Measurements from ENCODE around the gene PC. TPM values are rescaled to one million over a fixed set of nuclear protein-coding genes. Genes with fewer than 3 reads are reported as not detected.
A peak's percentile ranks its signal among the peaks of the same experiment; 100 is the strongest.

PC gene
- total RNA-seq, 2 donors from 2014 or later, result 5.8 to 7.4 TPM

- ATAC-seq, result no peak
- Mint-ChIP-seq H3K4me1 (no peaks in the 10 kb centered on the region), H3K36me3 (ENCODE audit: low read depth) (peaks cover 3% of the 10 kb centered on the region), H3K27me3 (peaks cover 24% of the 10 kb centered on the region), H3K4me3 (no peak overlapping the region), H3K27ac (no peak overlapping the region)
- DNase-seq, result no peak
- no peaks in the 10 kb centered on the region for H3K9me3 ChIP-seq (ENCODE audit: control insufficient read depth, low read length, poor library complexity, severe bottlenecking)
Measured at GRCh38 chr11:66975405-66976027, 17.3 kb upstream of the PC start.

GRCh38 chr11:66974724-66975404 lies 16.7 kb upstream of the PC start, which contains the start of gene C11orf86:
TSS of gene C11orf86 (plus strand) at chr11:66975304. CDS start at chr11:66975363, 59 bp downstream.
- H3K4me1 Mint-ChIP-seq, result no peaks in the 10 kb centered on the region
- peaks cover 26% of the 10 kb centered on the region for H3K27me3 Mint-ChIP-seq

GRCh38 chr11:66973956-66974580 lies 15.9 kb upstream of the PC start:
- no peak overlapping the region for H3K27ac Mint-ChIP-seq
- no peaks in the 10 kb centered on the region for H3K4me1 Mint-ChIP-seq
- H3K36me3 Mint-ChIP-seq (ENCODE audit: low read depth), result peaks cover 4% of the 10 kb centered on the region
- no peak overlapping the region for H3K4me3 Mint-ChIP-seq
- H3K9me3 ChIP-seq (ENCODE audit: control insufficient read depth, low read length, poor library complexity, severe bottlenecking), result no peaks in the 10 kb centered on the region
- no peak for DNase-seq
- ATAC-seq, result no peak
- peaks cover 26% of the 10 kb centered on the region for H3K27me3 Mint-ChIP-seq

More at GRCh38 chr11:66974724-66975404, 16.7 kb upstream of the PC start, which contains the start of gene C11orf86:
- Mint-ChIP-seq H3K4me3 (no peak within 1 kb of the TSS), H3K27ac (no peak within 1 kb of the TSS), H3K36me3 (ENCODE audit: low read depth) (peaks cover 4% of the 10 kb centered on the region)
- DNase-seq (no peak), ATAC-seq (no peak)
- H3K9me3 ChIP-seq (ENCODE audit: control insufficient read depth, low read length, poor library complexity, severe bottlenecking), result no peaks in the 10 kb centered on the region

- Mint-ChIP-seq H3K4me3 (no peak overlapping the region), H3K36me3 (ENCODE audit: low read depth) (peaks cover 4% of the 10 kb centered on the region), H3K27ac (no peak overlapping the region), H3K4me1 (no peaks in the 10 kb centered on the region), H3K27me3 (peaks cover 26% of the 10 kb centered on the region)
- DNase-seq (no peak), ATAC-seq (no peak)
- H3K9me3 ChIP-seq (ENCODE audit: control insufficient read depth, low read length, poor library complexity, severe bottlenecking), result no peaks in the 10 kb centered on the region
Measured at GRCh38 chr11:66971488-66971887, 13.3 kb upstream of the PC start.

GRCh38 chr11:66970807-66971442 lies 12.7 kb upstream of the PC start:
- no peaks in the 10 kb centered on the region for H3K9me3 ChIP-seq (ENCODE audit: control insufficient read depth, low read length, poor library complexity, severe bottlenecking)
- Mint-ChIP-seq H3K36me3 (ENCODE audit: low read depth) (peaks cover 6% of the 10 kb centered on the region), H3K27me3 (peaks cover 31% of the 10 kb centered on the region), H3K4me3 (no peak overlapping the region), H3K27ac (no peak overlapping the region), H3K4me1 (peaks cover 5% of the 10 kb centered on the region)
- ATAC-seq (peak; percentile 18), DNase-seq (no peak)

GRCh38 chr11:66970371-66970806 lies 12.2 kb upstream of the PC start:
- H3K4me3 Mint-ChIP-seq, result no peak overlapping the region
- no peak overlapping the region for H3K27ac Mint-ChIP-seq
- no peak for DNase-seq
- H3K27me3 Mint-ChIP-seq, result peaks cover 30% of the 10 kb centered on the region
- H3K36me3 Mint-ChIP-seq (ENCODE audit: low read depth), result peaks cover 7% of the 10 kb centered on the region
- no peaks in the 10 kb centered on the region for H3K9me3 ChIP-seq (ENCODE audit: control insufficient read depth, low read length, poor library complexity, severe bottlenecking)
- peaks cover 7% of the 10 kb centered on the region for H3K4me1 Mint-ChIP-seq
- ATAC-seq, result no peak

- Mint-ChIP-seq H3K27me3 (peaks cover 29% of the 10 kb centered on the region), H3K36me3 (ENCODE audit: low read depth) (peaks cover 7% of the 10 kb centered on the region), H3K27ac (no peak overlapping the region), H3K4me3 (no peak overlapping the region), H3K4me1 (peaks cover 7% of the 10 kb centered on the region)
- no peaks in the 10 kb centered on the region for H3K9me3 ChIP-seq (ENCODE audit: control insufficient read depth, low read length, poor library complexity, severe bottlenecking)
- DNase-seq (no peak), ATAC-seq (no peak)
Measured at GRCh38 chr11:66969584-66970225, 11.5 kb upstream of the PC start.

GRCh38 chr11:66967670-66968425 lies 9.7 kb upstream of the PC start:
- Mint-ChIP-seq H3K4me3 (no peak overlapping the region), H3K4me1 (peaks cover 7% of the 10 kb centered on the region), H3K27ac (no peak overlapping the region), H3K36me3 (ENCODE audit: low read depth) (peaks cover 7% of the 10 kb centered on the region), H3K27me3 (peaks cover 26% of the 10 kb centered on the region)
- H3K9me3 ChIP-seq (ENCODE audit: control insufficient read depth, low read length, poor library complexity, severe bottlenecking), result no peaks in the 10 kb centered on the region
- ATAC-seq (no peak), DNase-seq (no peak)

GRCh38 chr11:66966351-66966750 lies 8.2 kb upstream of the PC start:
- Mint-ChIP-seq H3K27me3 (peaks cover 20% of the 10 kb centered on the region), H3K4me1 (peaks cover 7% of the 10 kb centered on the region), H3K4me3 (no peak overlapping the region), H3K36me3 (ENCODE audit: low read depth) (peaks cover 7% of the 10 kb centered on the region), H3K27ac (no peak overlapping the region)
- DNase-seq (no peak), ATAC-seq (no peak)
- no peaks in the 10 kb centered on the region for H3K9me3 ChIP-seq (ENCODE audit: control insufficient read depth, low read length, poor library complexity, severe bottlenecking)

GRCh38 chr11:66964495-66964894 lies 6.3 kb upstream of the PC start:
- no peak for DNase-seq
- Mint-ChIP-seq H3K27me3 (peaks cover 9% of the 10 kb centered on the region), H3K36me3 (ENCODE audit: low read depth) (peaks cover 3% of the 10 kb centered on the region), H3K27ac (no peak overlapping the region), H3K4me3 (no peak overlapping the region), H3K4me1 (peaks cover 7% of the 10 kb centered on the region)
- no peak for ATAC-seq
- H3K9me3 ChIP-seq (ENCODE audit: control insufficient read depth, low read length, poor library complexity, severe bottlenecking), result no peaks in the 10 kb centered on the region

- Mint-ChIP-seq H3K27ac (no peak overlapping the region), H3K27me3 (peaks cover 9% of the 10 kb centered on the region), H3K4me3 (no peak overlapping the region), H3K4me1 (peaks cover 16% of the 10 kb centered on the region), H3K36me3 (ENCODE audit: low read depth) (peaks cover 3% of the 10 kb centered on the region)
- no peaks in the 10 kb centered on the region for H3K9me3 ChIP-seq (ENCODE audit: control insufficient read depth, low read length, poor library complexity, severe bottlenecking)
- DNase-seq (no peak), ATAC-seq (no peak)
Measured at GRCh38 chr11:66962801-66963200, 4.6 kb upstream of the PC start.

- H3K36me3 Mint-ChIP-seq (ENCODE audit: low read depth), result peaks cover 3% of the 10 kb centered on the region
- H3K27me3 Mint-ChIP-seq, result peaks cover 9% of the 10 kb centered on the region
- no peaks in the 10 kb centered on the region for H3K9me3 ChIP-seq (ENCODE audit: control insufficient read depth, low read length, poor library complexity, severe bottlenecking)
- DNase-seq (no peak), ATAC-seq (no peak)
- H3K4me1 Mint-ChIP-seq, result peaks cover 16% of the 10 kb centered on the region
- no peak overlapping the region for H3K27ac Mint-ChIP-seq
- H3K4me3 Mint-ChIP-seq, result no peak overlapping the region
Measured at GRCh38 chr11:66962247-66962646, 4.1 kb upstream of the PC start.
